ENCODE measurements around the gene ARL6IP5.
A peak's percentile ranks its signal among the peaks of the same experiment; 100 is the strongest.

ARL6IP5 gene

DNA sequence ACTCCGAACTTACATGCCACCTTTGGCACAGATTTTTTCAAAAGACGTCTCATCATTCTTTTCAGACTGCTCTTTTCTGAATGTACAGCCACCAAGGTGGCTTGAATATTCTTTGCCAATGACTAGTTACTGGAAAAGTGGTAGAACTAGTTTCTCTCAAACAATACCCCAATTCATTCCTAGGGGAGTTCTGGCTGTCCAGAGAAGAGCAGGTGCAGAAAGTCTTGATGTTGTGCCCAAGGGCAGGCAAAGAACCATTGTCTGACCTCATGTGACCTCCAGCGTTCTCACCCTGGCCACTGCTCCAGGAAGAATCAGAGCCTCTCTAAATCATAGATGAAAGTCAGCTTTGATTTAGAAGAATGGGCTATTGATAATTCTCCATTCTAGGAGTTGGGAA lies 32.2 kb downstream of the ARL6IP5 start:
- no peak for DNase-seq (ENCODE audit: low read depth)

- no peak for DNase-seq (ENCODE audit: low read depth)
Observed at GRCh38 chr3:69118555-69118954, 33.8 kb downstream of the ARL6IP5 start.

GRCh38 chr3:69119138-69119537 lies 34.4 kb downstream of the ARL6IP5 start:
- no peak for DNase-seq (ENCODE audit: low read depth)

DNA sequence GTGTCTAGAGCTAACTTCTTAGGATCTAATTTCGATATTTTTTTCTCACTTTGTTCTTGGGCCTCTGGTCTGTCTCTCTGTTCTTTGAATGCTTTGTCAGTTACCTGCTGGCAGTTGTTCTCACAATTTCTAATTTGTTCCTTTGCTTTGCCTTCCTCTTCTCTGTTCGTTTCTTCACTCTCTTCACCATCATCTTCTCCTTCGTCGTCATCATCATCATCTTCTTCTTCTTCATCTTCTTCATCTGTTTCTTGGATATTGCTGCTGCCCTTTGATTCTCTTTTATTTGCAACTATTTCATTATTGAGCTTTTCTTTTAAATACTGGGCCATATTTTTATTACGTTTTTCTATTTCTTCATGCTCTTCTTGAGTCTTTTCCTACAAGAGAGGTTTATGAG lies 34.9 kb downstream of the ARL6IP5 start:
- DNase-seq (ENCODE audit: low read depth), result no peak

DNA sequence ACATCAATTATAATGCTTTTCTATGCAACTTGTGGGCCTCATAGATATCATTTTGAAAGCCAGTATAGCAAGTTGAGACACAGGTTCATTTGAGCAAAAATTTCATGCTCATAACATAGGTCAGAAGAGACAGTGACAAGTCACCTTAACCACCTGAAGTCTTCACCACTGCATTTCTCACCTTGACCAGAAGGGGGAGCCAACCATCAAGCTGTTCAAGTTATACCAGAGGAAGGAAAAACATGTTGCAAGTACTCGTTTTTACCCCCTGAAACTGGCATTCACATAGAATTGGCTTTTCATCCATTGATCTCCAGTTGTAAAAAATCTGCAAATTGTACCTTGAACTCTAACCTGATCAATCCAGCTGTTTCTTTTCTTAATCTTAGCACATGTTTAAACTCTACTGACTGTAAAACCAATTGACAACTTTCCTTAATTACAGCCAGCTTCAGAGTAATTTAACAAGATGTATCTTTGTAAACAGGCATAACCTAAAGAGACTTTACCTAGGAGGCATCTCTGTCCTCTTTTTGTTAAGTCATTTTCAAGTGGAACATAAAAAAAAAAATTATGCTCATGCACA lies 36.2 kb downstream of the ARL6IP5 start:
- DNase-seq (ENCODE audit: low read depth), result peak; percentile 66

DNA sequence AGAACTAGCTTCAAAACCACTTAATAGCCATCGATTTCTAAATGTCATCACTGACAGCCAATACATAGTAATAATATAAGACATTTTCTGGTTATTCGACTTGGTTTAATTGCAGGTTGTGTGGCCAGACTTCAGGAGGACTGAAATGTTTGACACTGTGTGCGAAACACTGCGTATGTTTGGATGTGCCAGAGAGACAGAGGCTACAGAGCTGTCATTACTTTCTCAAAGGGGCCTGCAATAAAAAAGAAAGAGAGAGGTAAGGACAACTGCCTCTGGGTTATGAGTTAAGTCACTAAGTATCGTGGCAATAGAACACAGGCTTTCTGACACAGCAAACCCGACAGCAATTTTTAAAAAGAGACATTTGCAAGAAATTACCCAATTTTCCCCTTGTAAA lies 36.8 kb downstream of the ARL6IP5 start:
- no peak for DNase-seq (ENCODE audit: low read depth)

- DNase-seq (ENCODE audit: low read depth), result no peak
Observed at GRCh38 chr3:69121950-69122349, 37.2 kb downstream of the ARL6IP5 start.

- no peak for DNase-seq (ENCODE audit: low read depth)
Observed at GRCh38 chr3:69122403-69122802, 37.7 kb downstream of the ARL6IP5 start, which contains the start of gene LMOD3. Gene LMOD3 (minus strand): TSS chr3:69122595. CDS start chr3:69122386, 209 bp downstream.

GRCh38 chr3:69126216-69126615 lies 41.5 kb downstream of the ARL6IP5 start:
- DNase-seq (ENCODE audit: low read depth), result no peak

GRCh38 chr3:69126999-69127398 lies 42.3 kb downstream of the ARL6IP5 start:
- no peak for DNase-seq (ENCODE audit: low read depth)

DNA sequence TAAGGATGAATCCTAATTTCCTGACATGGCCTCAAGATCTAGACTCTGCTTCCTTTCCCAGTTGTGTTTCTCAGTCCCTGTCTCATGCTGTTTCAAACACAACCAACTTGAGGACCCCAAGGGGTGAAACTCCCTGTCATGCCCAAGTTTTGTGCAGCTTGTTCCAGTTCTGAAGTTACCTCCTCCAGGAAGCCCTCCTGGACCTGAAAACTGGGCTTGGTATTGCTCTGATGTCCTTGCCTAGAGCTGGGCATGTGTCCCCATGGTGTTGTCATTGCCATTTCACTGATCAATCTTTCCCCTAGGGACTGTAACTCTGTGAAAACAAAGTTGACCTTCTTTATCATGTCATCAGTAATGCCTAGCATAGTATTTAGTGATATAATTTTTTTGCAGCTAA lies 43.8 kb downstream of the ARL6IP5 start:
- DNase-seq (ENCODE audit: low read depth), result no peak

GRCh38 chr3:69129531-69129930 lies 44.8 kb downstream of the ARL6IP5 start:
- DNase-seq (ENCODE audit: low read depth), result peak; percentile 42

DNA sequence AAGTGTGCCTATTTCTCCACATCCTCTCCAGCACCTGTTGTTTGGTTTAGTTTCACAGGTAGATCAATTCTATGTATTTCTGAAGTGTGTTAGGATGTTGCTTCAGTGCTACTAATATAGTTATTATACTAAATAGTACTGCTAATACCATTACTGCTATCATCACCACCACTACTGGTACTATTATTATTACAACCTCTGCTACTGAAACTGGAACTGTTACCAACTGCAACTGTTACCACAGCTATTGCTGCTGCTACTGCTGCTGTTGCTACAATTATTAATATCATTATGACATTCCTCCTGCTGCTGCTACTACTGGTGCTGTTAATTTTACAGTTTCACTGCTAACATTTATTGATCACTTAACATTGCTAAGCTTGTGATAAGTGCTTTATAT lies 46.0 kb downstream of the ARL6IP5 start:
- DNase-seq (ENCODE audit: low read depth), result no peak

DNA sequence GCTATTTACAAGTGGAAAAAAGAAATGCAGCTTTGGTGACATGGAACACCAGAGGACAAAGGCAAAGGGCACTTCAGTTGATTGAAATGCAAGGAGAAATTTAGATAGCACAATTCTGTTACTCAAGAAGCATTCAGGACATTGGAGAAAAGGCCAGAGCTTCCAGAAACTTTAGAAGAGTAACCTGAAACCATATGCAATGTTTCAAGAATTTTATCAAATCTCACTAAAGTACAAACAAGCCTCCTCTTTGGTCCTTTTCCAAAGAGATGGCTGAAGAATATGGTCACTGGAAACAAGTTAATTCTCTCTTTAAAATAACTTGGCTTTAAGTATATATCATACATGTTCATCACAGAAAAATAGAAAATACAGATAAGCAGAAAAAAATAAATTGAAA lies 52.3 kb downstream of the ARL6IP5 start:
- DNase-seq (ENCODE audit: low read depth), result no peak

DNA sequence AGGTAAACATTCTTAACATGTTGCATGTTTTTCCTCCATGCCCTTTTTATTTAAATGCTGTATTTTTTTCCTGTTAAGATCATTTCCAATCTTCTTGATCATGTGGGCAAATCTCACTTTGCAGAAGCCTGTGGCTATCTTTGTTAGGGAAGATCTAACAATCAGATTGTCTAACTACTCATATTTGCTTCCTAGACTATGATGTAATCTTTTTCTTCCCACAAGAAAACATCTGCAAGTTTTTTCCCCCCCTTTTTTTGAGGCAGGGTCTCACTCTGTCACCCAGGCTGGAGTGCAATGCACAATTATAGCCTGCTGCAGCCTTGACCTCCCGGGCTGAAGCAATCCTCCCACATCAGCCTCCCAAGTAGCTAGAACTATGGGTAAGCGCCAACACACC lies 52.7 kb downstream of the ARL6IP5 start:
- DNase-seq (ENCODE audit: low read depth), result no peak

- no peak for DNase-seq (ENCODE audit: low read depth)
Observed at GRCh38 chr3:69141313-69141712, 56.6 kb downstream of the ARL6IP5 start.

DNA sequence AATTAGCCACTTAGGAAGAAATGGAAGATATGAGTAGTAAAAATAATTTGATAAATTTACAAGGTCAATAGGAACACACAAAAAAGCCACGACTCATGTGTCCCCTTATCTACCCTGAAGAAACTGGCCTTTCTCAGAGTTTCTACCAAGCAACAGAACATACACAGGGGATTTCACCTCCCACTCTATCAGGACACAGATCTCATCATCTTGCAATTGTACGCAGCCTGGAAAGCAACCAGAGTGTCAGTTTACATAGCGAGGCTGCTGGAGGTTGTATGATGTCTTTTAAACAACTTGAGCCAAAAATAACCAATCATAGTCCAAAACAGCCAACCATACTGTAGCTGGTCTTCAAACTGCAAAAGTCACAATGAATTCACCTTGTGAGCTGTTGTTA lies 57.4 kb downstream of the ARL6IP5 start:
- peak; percentile 19 for DNase-seq (ENCODE audit: low read depth)

GRCh38 chr3:69142797-69143454 lies 58.2 kb downstream of the ARL6IP5 start:
- DNase-seq (ENCODE audit: low read depth), result no peak

DNA sequence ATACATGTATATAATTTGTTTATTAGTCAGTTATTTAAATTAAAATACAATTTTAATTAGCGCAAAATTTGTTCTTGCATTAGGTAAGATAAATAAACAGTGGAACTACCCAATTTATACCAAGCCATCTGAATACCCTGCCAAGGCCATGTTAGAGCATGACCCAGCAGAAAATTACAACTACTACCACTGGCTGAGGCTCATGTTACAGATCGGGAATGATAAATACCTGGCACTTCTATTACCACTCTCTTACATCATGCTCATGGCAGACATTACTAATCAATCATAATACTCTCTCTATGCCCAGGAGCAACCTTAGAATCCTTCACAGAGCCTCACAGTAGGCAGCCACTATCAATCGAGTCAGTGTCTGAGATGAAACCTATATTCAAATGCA lies 58.9 kb downstream of the ARL6IP5 start:
- DNase-seq (ENCODE audit: low read depth), result peak; percentile 15

DNA sequence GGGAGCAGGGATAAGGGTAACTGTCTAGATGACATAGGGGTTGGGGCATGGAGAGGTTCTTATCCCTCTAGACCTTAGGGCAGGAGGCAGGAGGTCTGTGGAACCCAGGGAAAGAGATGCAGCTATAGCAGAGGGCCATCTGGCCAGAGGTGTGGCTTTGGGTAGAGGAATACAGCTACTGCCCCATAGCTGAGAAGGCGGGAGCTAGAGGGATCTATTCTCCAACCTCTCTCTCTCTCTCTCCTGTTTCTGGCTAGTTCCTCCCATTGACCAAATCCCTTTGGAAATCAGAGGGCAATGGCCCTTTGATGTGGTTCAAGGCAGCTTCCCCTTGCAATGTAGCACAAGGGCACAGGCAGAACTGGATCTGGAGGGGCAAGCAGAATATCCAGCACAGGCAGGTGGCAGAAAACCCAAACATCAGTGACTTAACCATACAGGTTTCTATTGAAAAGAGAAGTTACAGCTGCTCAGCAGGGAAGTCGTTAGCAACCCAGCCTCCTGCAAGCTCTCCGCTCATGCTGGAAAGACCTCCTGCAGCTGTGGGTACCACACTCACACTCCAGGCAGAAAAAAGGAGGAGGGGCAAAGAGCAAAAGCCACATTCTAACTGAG lies 60.0 kb downstream of the ARL6IP5 start:
- DNase-seq (ENCODE audit: low read depth), result no peak

DNA sequence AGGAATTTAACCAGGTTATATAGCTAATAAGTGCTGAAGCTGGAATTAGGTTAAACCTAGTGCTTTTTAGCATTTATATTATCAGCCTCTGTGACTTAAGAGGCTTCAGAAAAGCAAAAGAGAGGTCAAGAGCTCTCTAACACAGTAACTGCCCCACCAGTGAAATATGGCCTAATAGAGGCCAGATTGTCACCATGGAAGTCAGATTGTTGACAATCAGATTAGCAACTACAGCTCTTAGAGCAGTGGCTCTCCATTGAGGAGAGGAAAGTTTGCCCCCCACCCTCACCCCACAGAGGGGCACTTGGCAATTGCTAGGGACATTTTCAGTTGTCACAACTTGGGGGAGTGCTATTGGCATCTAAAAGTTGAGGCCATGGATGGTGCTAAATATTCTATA lies 61.0 kb downstream of the ARL6IP5 start:
- DNase-seq (ENCODE audit: low read depth), result no peak

DNA sequence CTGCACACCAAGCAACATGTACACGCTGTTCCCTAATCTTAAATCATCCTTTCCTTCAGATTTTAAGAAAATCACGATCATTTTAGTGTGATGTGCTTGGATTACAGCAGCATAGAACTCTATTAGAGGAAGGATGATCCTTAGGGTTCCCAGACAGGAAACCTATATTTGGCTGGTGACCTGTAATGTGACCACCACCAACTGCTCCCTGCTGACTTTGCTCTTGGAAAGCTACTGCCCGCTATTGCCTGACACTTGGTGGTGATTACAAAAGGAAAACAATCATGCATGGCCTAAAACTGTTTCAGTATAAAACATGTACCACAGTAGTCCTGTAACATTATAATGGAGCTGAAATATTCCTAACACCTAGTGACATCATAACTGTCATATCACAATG lies 64.8 kb downstream of the ARL6IP5 start:
- DNase-seq (ENCODE audit: low read depth), result no peak

Measured in EH (cell line).